ENCODE results near the gene LIX1L.

DNA sequence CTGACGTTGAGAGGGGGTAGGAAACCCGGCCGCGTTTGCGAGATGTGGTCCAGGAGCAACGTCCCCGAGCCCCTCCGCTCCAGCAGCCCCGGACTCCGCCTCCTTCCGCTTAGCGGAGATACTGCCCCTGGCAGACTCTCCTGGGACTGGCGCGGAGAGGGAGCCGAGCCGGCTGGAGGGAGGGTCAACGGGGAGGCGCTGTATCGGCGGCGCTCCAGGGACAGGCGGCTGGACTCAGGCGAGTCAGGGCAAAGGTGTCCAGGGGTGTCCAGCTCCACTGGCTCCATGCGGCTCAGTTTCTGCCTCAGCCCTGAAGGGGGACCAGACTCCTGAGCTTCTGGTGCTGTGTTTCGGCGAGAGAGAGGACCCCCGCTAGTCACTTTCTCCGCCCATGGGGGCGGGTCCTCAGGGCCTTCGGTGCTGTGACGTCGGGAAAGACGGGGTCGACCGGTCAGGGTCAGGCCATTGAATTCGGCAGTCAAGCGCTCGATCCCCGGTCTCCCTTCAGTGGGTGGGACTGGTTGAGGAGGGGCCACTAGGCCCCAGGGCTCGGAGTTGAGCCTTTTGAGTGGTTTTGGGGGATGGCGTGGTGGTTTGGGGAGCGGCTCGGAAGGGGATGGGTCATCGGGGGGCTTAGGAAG lies 2.8 kb upstream of the LIX1L start:
- TF ChIP-seq, protein P1, sequence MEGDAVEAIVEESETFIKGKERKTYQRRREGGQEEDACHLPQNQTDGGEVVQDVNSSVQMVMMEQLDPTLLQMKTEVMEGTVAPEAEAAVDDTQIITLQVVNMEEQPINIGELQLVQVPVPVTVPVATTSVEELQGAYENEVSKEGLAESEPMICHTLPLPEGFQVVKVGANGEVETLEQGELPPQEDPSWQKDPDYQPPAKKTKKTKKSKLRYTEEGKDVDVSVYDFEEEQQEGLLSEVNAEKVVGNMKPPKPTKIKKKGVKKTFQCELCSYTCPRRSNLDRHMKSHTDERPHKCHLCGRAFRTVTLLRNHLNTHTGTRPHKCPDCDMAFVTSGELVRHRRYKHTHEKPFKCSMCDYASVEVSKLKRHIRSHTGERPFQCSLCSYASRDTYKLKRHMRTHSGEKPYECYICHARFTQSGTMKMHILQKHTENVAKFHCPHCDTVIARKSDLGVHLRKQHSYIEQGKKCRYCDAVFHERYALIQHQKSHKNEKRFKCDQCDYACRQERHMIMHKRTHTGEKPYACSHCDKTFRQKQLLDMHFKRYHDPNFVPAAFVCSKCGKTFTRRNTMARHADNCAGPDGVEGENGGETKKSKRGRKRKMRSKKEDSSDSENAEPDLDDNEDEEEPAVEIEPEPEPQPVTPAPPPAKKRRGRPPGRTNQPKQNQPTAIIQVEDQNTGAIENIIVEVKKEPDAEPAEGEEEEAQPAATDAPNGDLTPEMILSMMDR (IDR thresholded peaks at IDR 0.05), result peak in 4 of 6 experiments; percentile 4 to 38 (median 29)
- TF ChIP-seq POLR2A (IDR thresholded peaks at IDR 0.05), result peak; percentile 43 to 74
